HG02973 (cell line): ENCODE measurements around the gene RBBP5.

Experiments used
- ATAC-seq: cut with Tn5 transposase; IDR thresholded peaks from one replicate; pipeline ENCODE4 v1.9.1; 2021; ENCODE audit warnings: moderate library complexity; ENCODE audit not compliant: unreplicated experiment

The RBBP5 gene

GRCh38 chr1:205075642-205076155 lies 46.1 kb downstream of the RBBP5 start:
- no peak for ATAC-seq

- no peak for ATAC-seq
Measured at GRCh38 chr1:205074513-205074912, 47.3 kb downstream of the RBBP5 start.

GRCh38 chr1:205074084-205074483 lies 47.7 kb downstream of the RBBP5 start:
- ATAC-seq, result no peak

GRCh38 chr1:205073511-205073910 lies 48.3 kb downstream of the RBBP5 start:
- ATAC-seq, result no peak

GRCh38 chr1:205072881-205073280 lies 48.9 kb downstream of the RBBP5 start:
- ATAC-seq, result no peak

GRCh38 chr1:205072286-205072685 lies 49.5 kb downstream of the RBBP5 start:
- no peak for ATAC-seq

- no peak for ATAC-seq
Measured at GRCh38 chr1:205071801-205072200, 50.0 kb downstream of the RBBP5 start.

GRCh38 chr1:205071028-205071409 lies 50.8 kb downstream of the RBBP5 start:
- ATAC-seq, result no peak

- no peak for ATAC-seq
Measured at GRCh38 chr1:205069371-205070125, 52.2 kb downstream of the RBBP5 start.

GRCh38 chr1:205068457-205069040 lies 53.2 kb downstream of the RBBP5 start:
- no peak for ATAC-seq

- ATAC-seq, result no peak
Measured at GRCh38 chr1:205068001-205068400, 53.8 kb downstream of the RBBP5 start.

- ATAC-seq, result no peak
Measured at GRCh38 chr1:205067031-205067430, 54.7 kb downstream of the RBBP5 start.

GRCh38 chr1:205066141-205066818 lies 55.5 kb downstream of the RBBP5 start:
- no peak for ATAC-seq

GRCh38 chr1:205065666-205066065 lies 56.1 kb downstream of the RBBP5 start:
- ATAC-seq, result no peak

- ATAC-seq, result no peak
Measured at GRCh38 chr1:205064741-205065316, 56.9 kb downstream of the RBBP5 start.

- ATAC-seq, result no peak
Measured at GRCh38 chr1:205064301-205064700, 57.5 kb downstream of the RBBP5 start.

- ATAC-seq, result no peak
Measured at GRCh38 chr1:205062895-205063294, 58.9 kb downstream of the RBBP5 start.

- no peak for ATAC-seq
Measured at GRCh38 chr1:205062319-205062718, 59.5 kb downstream of the RBBP5 start.

- no peak for ATAC-seq
Measured at GRCh38 chr1:205061665-205062069, 60.1 kb downstream of the RBBP5 start.

- ATAC-seq, result no peak
Measured at GRCh38 chr1:205061227-205061626, 60.6 kb downstream of the RBBP5 start.

GRCh38 chr1:205060746-205061145 lies 61.0 kb downstream of the RBBP5 start:
- no peak for ATAC-seq

- no peak for ATAC-seq
Measured at GRCh38 chr1:205059660-205060059, 62.1 kb downstream of the RBBP5 start.
